ENCODE measurements around the gene NKX2-3.

GRCh38 chr10:99487125-99487807 lies 45.5 kb upstream of the NKX2-3 start:
- TF ChIP-seq POLR2A (IDR thresholded peaks at IDR 0.05), result no peak
- no peak for TF ChIP-seq POLR2AphosphoS5 (IDR thresholded peaks at IDR 0.05)
- no peak for TF ChIP-seq CTCF (IDR thresholded peaks at IDR 0.05 in 8 of 11, conservative IDR thresholded peaks at IDR 0.05 in 3 of 11)
